ENCODE data around the gene VASP. TPM values are rescaled to one million over a fixed set of nuclear protein-coding genes. Genes with fewer than 3 reads are reported as not detected.

Gene VASP
- total and polyA plus RNA-seq, 9 of the 15 experiments (the other 6 are each of a cell fraction or from before 2014, with no cell fraction given): 16.7 to 261 (median 112) TPM

DNA sequence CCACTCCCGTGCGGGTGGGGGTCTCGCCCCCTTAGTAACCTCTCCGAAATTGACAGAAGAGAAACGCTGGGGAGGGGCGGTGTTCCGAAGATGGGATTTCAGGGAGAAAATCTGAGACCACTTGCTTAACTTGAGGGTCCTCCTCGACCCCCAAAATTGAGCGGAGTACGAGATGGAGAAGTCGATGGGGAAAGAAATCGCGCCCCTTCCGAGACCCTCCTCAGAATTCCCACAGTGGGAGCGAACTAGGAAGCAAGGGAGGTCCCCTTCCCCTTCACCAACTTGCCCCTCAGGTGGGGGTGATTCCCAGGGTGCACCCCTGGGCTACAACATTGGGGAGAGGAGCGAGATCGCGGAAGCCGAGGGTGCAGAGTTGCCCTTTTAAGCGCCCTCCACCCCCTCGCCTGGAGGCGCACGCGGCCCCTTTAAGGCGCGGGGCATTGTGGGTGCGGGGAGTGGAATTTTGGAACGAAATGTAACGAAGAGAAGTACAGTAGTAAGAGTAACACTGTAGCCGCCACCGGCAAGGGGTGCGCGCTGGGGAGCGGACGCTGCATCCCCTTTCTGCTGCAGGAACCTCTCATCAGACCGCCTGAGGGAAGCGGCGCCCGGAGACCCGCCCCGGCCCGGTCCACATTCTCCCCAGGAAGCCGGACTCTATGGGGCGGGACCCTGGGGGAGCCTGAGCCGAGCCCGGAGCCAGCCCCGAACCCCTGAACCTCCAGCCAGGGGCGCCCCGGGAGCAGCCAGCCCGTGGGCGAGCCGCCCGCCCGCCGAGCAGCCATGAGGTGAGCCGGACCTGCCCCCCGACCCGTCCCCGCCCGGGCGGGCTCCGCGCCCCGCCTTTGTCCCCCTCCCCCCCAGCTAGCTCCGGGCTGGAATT, at the start of gene VASP (continued):
- TF ChIP-seq MCM2 (IDR thresholded peaks at IDR 0.05; ENCODE audit: low read depth) (no peak), ZZZ3 (IDR thresholded peaks at IDR 0.05) (no peak), ERF (CRISPR knock-in tag; IDR thresholded peaks at IDR 0.05) (peak; percentile 43; the same call in 1 of the 2 replicates), SIX5 (IDR thresholded peaks at IDR 0.05; ENCODE audit: borderline replicate concordance in 1 of 2, insufficient read depth in 1 of 2, low read depth in 1 of 2, low read length in 2 of 2) (no peak), ZNF311 (CRISPR knock-in tag; IDR thresholded peaks at IDR 0.05) (no peak), ZNF316 (IDR thresholded peaks at IDR 0.05) (no peak), ZNF165 (CRISPR knock-in tag; IDR thresholded peaks at IDR 0.05; ENCODE audit: borderline replicate concordance) (no peak), ZKSCAN8 (CRISPR knock-in tag; IDR thresholded peaks at IDR 0.05) (no peak), ZEB2 (IDR thresholded peaks at IDR 0.05) (no peak), COPS2 (conservative IDR thresholded peaks at IDR 0.05) (no peak), U2AF2 (optimal IDR thresholded peaks at IDR 0.05; ENCODE audit: low read depth, low read length) (no peak), ZNF431 (CRISPR knock-in tag; IDR thresholded peaks at IDR 0.05) (peak; percentile 43; the same call in 1 of the 2 replicates), GABPA (tag; conservative IDR thresholded peaks at IDR 0.05; ENCODE audit: low read depth) (no peak), ZNF780A (CRISPR knock-in tag; IDR thresholded peaks at IDR 0.05) (no peak), EWSR1 (IDR thresholded peaks at IDR 0.05; ENCODE audit: borderline replicate concordance, low read depth, partially characterized antibody) (no peak), SRSF9 (IDR thresholded peaks at IDR 0.05; ENCODE audit: borderline replicate concordance, low read depth, low read length) (no peak)
- TF ChIP-seq, protein P1, sequence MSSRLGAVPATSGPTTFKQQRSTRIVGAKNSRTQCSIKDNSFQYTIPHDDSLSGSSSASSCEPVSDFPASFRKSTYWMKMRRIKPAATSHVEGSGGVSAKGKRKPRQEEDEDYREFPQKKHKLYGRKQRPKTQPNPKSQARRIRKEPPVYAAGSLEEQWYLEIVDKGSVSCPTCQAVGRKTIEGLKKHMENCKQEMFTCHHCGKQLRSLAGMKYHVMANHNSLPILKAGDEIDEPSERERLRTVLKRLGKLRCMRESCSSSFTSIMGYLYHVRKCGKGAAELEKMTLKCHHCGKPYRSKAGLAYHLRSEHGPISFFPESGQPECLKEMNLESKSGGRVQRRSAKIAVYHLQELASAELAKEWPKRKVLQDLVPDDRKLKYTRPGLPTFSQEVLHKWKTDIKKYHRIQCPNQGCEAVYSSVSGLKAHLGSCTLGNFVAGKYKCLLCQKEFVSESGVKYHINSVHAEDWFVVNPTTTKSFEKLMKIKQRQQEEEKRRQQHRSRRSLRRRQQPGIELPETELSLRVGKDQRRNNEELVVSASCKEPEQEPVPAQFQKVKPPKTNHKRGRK (tag; IDR thresholded peaks at IDR 0.05): no peak
- TF ChIP-seq, protein P2, sequence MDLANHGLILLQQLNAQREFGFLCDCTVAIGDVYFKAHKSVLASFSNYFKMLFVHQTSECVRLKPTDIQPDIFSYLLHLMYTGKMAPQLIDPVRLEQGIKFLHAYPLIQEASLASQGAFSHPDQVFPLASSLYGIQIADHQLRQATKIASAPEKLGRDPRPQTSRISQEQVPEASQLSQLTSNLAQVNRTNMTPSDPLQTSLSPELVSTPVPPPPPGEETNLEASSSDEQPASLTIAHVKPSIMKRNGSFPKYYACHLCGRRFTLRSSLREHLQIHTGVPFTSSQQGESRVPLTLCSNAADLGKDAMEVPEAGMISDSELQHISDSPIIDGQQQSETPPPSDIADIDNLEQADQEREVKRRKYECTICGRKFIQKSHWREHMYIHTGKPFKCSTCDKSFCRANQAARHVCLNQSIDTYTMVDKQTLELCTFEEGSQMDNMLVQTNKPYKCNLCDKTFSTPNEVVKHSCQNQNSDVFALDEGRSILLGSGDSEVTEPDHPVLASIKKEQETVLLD (IDR thresholded peaks at IDR 0.05): 0 out of 2 replicates have a peak, but pooled peaks have one; percentile 23
- TF ChIP-seq, protein P3, sequence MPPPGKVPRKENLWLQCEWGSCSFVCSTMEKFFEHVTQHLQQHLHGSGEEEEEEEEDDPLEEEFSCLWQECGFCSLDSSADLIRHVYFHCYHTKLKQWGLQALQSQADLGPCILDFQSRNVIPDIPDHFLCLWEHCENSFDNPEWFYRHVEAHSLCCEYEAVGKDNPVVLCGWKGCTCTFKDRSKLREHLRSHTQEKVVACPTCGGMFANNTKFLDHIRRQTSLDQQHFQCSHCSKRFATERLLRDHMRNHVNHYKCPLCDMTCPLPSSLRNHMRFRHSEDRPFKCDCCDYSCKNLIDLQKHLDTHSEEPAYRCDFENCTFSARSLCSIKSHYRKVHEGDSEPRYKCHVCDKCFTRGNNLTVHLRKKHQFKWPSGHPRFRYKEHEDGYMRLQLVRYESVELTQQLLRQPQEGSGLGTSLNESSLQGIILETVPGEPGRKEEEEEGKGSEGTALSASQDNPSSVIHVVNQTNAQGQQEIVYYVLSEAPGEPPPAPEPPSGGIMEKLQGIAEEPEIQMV (tag; conservative IDR thresholded peaks at IDR 0.05; ENCODE audit: low read depth): no peak
- TF ChIP-seq, protein P4, sequence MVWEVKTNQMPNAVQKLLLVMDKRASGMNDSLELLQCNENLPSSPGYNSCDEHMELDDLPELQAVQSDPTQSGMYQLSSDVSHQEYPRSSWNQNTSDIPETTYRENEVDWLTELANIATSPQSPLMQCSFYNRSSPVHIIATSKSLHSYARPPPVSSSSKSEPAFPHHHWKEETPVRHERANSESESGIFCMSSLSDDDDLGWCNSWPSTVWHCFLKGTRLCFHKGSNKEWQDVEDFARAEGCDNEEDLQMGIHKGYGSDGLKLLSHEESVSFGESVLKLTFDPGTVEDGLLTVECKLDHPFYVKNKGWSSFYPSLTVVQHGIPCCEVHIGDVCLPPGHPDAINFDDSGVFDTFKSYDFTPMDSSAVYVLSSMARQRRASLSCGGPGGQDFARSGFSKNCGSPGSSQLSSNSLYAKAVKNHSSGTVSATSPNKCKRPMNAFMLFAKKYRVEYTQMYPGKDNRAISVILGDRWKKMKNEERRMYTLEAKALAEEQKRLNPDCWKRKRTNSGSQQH (CRISPR knock-in tag; IDR thresholded peaks at IDR 0.05): no peak

All from K562 (cell line).